AML-193 (cell line): ENCODE results near the gene HAUS5.
"Not testable (repeated sequence)": the region's sequence is repeated elsewhere in the genome, so short reads cannot be mapped to it uniquely, and the experiment has no call there.

Source experiments
- DNase-seq, 2 experiments: peaks; one replicate each; lab custom pipeline; 2025; lab: John Stamatoyannopoulos, UW

The HAUS5 gene

GRCh38 chr19:35612559-35613321 is at the start of gene HAUS5:
TSS of gene HAUS5 (plus strand) at chr19:35612735. CDS start at chr19:35612795, 60 bp downstream.
- DNase-seq: peak; percentile 82 to 86

GRCh38 chr19:35562776-35563175 is 49.8 kb upstream of the HAUS5 start:
- DNase-seq: no peak

- DNase-seq: no peak
Measured at GRCh38 chr19:35563207-35563829, 49.2 kb upstream of the HAUS5 start, which contains the start of gene ATP4A. TSS of gene ATP4A (minus strand) at chr19:35563658. CDS start at chr19:35563629, 29 bp downstream.

GRCh38 chr19:35565016-35565856 is 47.3 kb upstream of the HAUS5 start:
- no peak for DNase-seq

GRCh38 chr19:35566738-35567137 is 45.8 kb upstream of the HAUS5 start:
- no peak for DNase-seq

- no peak for DNase-seq
Measured at GRCh38 chr19:35569281-35569781, 43.2 kb upstream of the HAUS5 start.

- no peak for DNase-seq
Measured at GRCh38 chr19:35571406-35571965, 41.0 kb upstream of the HAUS5 start.

- DNase-seq: no peak
Measured at GRCh38 chr19:35577918-35578317, 34.6 kb upstream of the HAUS5 start.

GRCh38 chr19:35578707-35579106 is 33.8 kb upstream of the HAUS5 start:
- no peak for DNase-seq

- DNase-seq: no peak
Measured at GRCh38 chr19:35582760-35583159, 29.8 kb upstream of the HAUS5 start.

- no peak for DNase-seq
Measured at GRCh38 chr19:35585848-35586247, 26.7 kb upstream of the HAUS5 start, which contains the start of gene PMIS2. TSS of gene PMIS2 (plus strand) at chr19:35586173. CDS start at chr19:35586260, 87 bp downstream.

- no peak for DNase-seq
Measured at GRCh38 chr19:35587321-35587720, 25.2 kb upstream of the HAUS5 start.

GRCh38 chr19:35590875-35591274 is 21.7 kb upstream of the HAUS5 start:
- no peak for DNase-seq

- peak; percentile 10 to 17 for DNase-seq
Measured at GRCh38 chr19:35592226-35592625, 20.3 kb upstream of the HAUS5 start.

GRCh38 chr19:35595026-35595425 is 17.5 kb upstream of the HAUS5 start:
- not testable (repeated sequence) for DNase-seq

- DNase-seq: no peak
Measured at GRCh38 chr19:35595928-35596327, 16.6 kb upstream of the HAUS5 start.

GRCh38 chr19:35596366-35596999 is 16.1 kb upstream of the HAUS5 start:
- no peak for DNase-seq

GRCh38 chr19:35601971-35602370 is 10.6 kb upstream of the HAUS5 start:
- no peak for DNase-seq

- not testable (repeated sequence) for DNase-seq
Measured at GRCh38 chr19:35604436-35604835, 8.1 kb upstream of the HAUS5 start.

- DNase-seq: not testable (repeated sequence)
Measured at GRCh38 chr19:35607170-35607569, 5.4 kb upstream of the HAUS5 start.

- no peak for DNase-seq
Measured at GRCh38 chr19:35607661-35608060, 4.9 kb upstream of the HAUS5 start.
